ENCODE measurements around the gene SLC12A5. TPM values are rescaled to one million over a fixed set of nuclear protein-coding genes. Genes with fewer than 3 reads are reported as not detected.

SLC12A5 gene
- total and polyA plus RNA-seq, 3 donors from 2014 or later: 5.5 to 15.5 (median 9.2) TPM

DNA sequence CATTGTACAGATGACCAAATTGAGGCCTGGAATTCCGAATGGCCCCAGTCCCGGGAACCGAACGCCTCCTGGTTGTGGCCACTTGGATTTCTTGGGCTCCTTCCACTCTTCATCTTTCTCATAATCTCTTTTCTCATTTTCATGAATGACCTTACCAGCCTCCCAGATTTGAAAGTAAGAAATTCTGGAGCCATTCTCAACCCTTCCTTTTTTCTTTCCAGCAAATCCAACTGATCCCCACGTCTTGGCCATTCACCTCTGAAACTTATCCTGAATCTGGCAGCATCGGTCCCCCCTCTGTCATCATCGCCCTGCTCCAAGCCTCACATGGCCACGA, 5.9 kb upstream of the SLC12A5 start:
- no peak for DNase-seq
- WGBS, 2 donors: 32 to 36% methylated on average over 8 of the region's 8 CpGs
- Histone ChIP-seq H3K27me3 (no peaks in the 10 kb centered on the region), H3K9me3 (no peaks in the 10 kb centered on the region), H3K27ac (no peak overlapping the region), H3K36me3 (ENCODE audit: low read depth, missing control alignments) (no peaks in the 10 kb centered on the region), H3K4me3 (no peak overlapping the region), H3K4me1 (no peaks in the 10 kb centered on the region)
- TF ChIP-seq, protein P1, sequence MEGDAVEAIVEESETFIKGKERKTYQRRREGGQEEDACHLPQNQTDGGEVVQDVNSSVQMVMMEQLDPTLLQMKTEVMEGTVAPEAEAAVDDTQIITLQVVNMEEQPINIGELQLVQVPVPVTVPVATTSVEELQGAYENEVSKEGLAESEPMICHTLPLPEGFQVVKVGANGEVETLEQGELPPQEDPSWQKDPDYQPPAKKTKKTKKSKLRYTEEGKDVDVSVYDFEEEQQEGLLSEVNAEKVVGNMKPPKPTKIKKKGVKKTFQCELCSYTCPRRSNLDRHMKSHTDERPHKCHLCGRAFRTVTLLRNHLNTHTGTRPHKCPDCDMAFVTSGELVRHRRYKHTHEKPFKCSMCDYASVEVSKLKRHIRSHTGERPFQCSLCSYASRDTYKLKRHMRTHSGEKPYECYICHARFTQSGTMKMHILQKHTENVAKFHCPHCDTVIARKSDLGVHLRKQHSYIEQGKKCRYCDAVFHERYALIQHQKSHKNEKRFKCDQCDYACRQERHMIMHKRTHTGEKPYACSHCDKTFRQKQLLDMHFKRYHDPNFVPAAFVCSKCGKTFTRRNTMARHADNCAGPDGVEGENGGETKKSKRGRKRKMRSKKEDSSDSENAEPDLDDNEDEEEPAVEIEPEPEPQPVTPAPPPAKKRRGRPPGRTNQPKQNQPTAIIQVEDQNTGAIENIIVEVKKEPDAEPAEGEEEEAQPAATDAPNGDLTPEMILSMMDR (IDR thresholded peaks at IDR 0.05): no peak
- no peak for TF ChIP-seq POLR2A (IDR thresholded peaks at IDR 0.05)
- intact Hi-C loops (cut with DNase I; ENCODE audit: low total_unique reads): no loop called here

DNA sequence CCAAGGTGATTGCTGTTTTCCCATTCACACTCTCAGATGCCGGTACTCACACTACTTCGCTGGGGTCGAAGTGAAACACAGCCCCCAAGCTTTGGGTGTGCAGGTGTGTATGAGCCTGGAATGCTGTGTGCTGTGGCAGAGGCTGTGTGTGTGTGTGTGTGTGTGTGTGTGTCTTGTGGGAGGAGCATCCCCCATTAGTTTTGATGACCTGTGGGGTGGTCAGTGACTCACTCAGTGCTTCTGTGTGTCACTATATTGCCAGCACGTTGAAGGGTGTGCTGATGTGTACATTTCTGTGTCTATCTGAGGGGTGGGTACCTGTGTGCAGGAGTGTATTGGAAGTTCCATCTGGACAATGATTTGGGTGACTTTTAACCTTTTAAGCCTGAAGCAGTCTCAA, 5.0 kb upstream of the SLC12A5 start:
- TF ChIP-seq, protein P1 (IDR thresholded peaks at IDR 0.05): no peak
- no peak for TF ChIP-seq POLR2A (IDR thresholded peaks at IDR 0.05)
- intact Hi-C loops (cut with DNase I; ENCODE audit: low total_unique reads): no loop called here
- Histone ChIP-seq H3K4me3 (no peak overlapping the region), H3K4me1 (no peaks in the 10 kb centered on the region), H3K27ac (no peak overlapping the region), H3K9me3 (no peaks in the 10 kb centered on the region), H3K27me3 (no peaks in the 10 kb centered on the region), H3K36me3 (ENCODE audit: low read depth, missing control alignments) (no peaks in the 10 kb centered on the region)
- no peak for DNase-seq
- WGBS, 2 donors: 65 to 71% methylated on average over 4 of the region's 4 CpGs

DNA sequence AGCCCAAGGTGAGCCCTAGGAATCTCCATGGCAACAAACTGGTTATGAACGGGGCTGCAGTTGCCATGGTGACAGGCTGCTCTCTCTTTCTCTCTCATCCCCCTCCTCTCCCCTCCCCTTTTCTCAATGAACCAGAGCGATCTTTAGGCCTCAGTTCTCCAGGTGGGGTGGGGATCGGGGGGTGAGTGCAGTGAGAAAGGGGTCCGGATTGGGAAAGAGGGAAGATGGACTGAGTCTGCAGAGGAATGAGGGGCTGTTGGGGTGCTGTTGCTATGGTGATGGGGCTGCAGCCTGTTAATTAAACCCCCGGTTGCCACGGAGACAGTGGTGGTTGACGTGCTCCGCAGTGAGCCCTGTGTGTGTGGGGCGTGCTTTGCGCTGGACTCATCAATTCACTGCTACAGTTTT, 3.6 kb upstream of the SLC12A5 start:
- H3K27ac ChIP-seq: no peak overlapping the region
- H3K27me3 ChIP-seq: no peaks in the 10 kb centered on the region
- DNase-seq: no peak
- 63 to 75% methylated on average over 10 of the region's 10 CpGs for WGBS, 2 donors
- H3K9me3 ChIP-seq: no peaks in the 10 kb centered on the region
- no peak overlapping the region for H3K4me3 ChIP-seq
- intact Hi-C loops (cut with DNase I; ENCODE audit: low total_unique reads): no loop called here
- H3K4me1 ChIP-seq: no peaks in the 10 kb centered on the region
- H3K36me3 ChIP-seq (ENCODE audit: low read depth, missing control alignments): no peaks in the 10 kb centered on the region
- no peak for TF ChIP-seq POLR2A (IDR thresholded peaks at IDR 0.05)
- TF ChIP-seq, protein P1 (IDR thresholded peaks at IDR 0.05): no peak

DNA sequence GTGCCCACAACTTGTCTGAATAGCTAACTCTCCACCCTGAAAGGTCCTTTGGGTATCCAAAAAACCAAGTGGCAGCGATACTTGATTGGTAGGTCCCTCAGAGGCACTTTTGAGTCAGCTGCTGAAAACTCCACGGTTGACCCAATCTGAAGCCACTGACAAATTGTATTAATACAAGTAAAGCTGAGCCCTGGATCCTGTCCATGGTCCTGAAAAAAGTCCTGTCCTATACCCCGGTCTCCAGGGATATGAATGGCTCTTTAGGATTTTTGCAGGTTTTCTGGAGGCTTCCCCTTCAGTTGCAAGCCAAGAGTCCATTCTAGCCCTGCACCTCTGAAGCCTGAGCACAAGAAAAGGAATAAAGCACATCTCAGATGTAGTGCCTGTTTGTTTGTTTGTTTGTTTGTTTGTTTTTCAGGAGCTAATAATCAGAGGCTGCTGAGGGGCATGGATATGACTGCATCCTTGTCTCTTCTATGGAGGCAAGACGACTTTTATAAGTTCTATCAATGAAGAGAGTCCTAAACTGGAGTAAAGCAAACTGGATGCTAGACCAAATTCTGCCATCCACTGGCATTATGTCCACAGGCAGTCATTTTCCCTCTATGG, 1.7 kb upstream of the SLC12A5 start:
- TF ChIP-seq, protein P1 (IDR thresholded peaks at IDR 0.05): no peak
- TF ChIP-seq POLR2A (IDR thresholded peaks at IDR 0.05): no peak
- Histone ChIP-seq H3K36me3 (ENCODE audit: low read depth, missing control alignments) (no peaks in the 10 kb centered on the region), H3K27ac (no peak overlapping the region), H3K27me3 (no peaks in the 10 kb centered on the region), H3K9me3 (no peaks in the 10 kb centered on the region), H3K4me1 (peaks cover 4% of the 10 kb centered on the region), H3K4me3 (no peak overlapping the region)
- DNase-seq: peak; percentile 72
- 12 to 18% methylated on average over 4 of the region's 4 CpGs for WGBS, 2 donors
- intact Hi-C loops (cut with DNase I; ENCODE audit: low total_unique reads): no loop called here

GRCh38 chr20:46028110-46028509, 905 bp upstream of the SLC12A5 start:
- 39 to 58% methylated on average over 5 to 7 of the region's 7 CpGs for WGBS, 2 donors
- intact Hi-C loops (cut with DNase I; ENCODE audit: low total_unique reads): no loop called here

More at GRCh38 chr20:46028110-46028509, 905 bp upstream of the SLC12A5 start:
- Histone ChIP-seq H3K4me1 (peaks cover 4% of the 10 kb centered on the region), H3K4me3 (no peak overlapping the region), H3K36me3 (ENCODE audit: low read depth, missing control alignments) (no peaks in the 10 kb centered on the region), H3K27me3 (no peaks in the 10 kb centered on the region), H3K9me3 (no peaks in the 10 kb centered on the region), H3K27ac (no peak overlapping the region)
- TF ChIP-seq POLR2A (IDR thresholded peaks at IDR 0.05): no peak
- TF ChIP-seq, protein P1 (IDR thresholded peaks at IDR 0.05): no peak
- DNase-seq: no peak
